22Rv1 (cell line): ENCODE measurements around the gene ZNF524.

Experiments
- H3K27ac ChIP-seq: fragments of 450-650 bp; 2 replicates; pipeline ENCODE4 v1.5.1; 2017
- CTCF ChIP-seq: fragments of 450-650 bp; IDR thresholded peaks from 2 replicates; pipeline ENCODE4 v1.5.1; 2017; ENCODE audit warnings: mild to moderate bottlenecking
- ZFX ChIP-seq: fragments of 450-650 bp; IDR thresholded peaks from 2 replicates; pipeline ENCODE4 v1.6.1; 2017; ENCODE audit warnings: antibody characterized with exemption, borderline replicate concordance

ZNF524 gene

DNA sequence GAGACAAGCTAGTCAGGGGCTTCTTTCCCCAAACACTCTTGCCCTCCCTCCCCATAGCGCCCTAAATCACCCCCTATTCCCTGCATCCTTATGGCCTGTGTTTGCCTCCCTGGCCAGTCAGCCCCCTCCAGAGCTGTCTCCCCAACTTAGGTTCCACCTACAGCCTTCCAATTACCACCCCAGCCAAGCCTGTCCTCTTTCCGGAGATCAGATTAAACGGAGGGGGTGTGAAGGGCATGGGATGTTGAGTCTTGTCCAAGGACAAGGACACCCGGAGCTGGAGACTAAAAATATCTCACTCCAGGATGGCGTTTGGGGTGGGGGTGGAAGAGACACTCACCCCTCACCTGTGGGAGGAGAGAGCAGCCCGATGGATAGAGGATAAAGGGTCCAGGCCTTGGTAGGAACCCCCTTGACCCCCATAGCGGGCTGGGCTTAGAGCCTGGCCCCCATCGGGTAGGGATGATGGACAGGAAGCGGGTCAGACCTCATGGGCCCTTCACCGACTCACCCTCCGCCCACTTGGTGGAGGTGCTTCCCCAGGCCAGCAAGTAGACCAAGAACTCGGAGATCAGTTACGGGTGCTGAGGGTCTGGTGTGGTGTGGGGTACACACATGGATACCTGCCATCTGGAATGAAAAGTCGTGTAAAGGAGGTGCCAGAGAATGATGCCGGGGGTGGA lies 11.4 kb downstream of the ZNF524 start:
- no peak overlapping the region for H3K27ac ChIP-seq
- TF ChIP-seq CTCF = no peak
- no peak for TF ChIP-seq ZFX

GRCh38 chr19:55611983-55612645 lies 12.0 kb downstream of the ZNF524 start:
- TF ChIP-seq ZFX = no peak
- no peak for TF ChIP-seq CTCF
- H3K27ac ChIP-seq = no peak overlapping the region

- TF ChIP-seq ZFX (no peak), CTCF (no peak)
Observed at GRCh38 chr19:55613396-55613795, 13.3 kb downstream of the ZNF524 start.

GRCh38 chr19:55613930-55614710 lies 14.0 kb downstream of the ZNF524 start:
- TF ChIP-seq ZFX (no peak), CTCF (no peak)
- H3K27ac ChIP-seq = no peak overlapping the region

More at GRCh38 chr19:55613396-55613795, 13.3 kb downstream of the ZNF524 start:
- no peak overlapping the region for H3K27ac ChIP-seq

DNA sequence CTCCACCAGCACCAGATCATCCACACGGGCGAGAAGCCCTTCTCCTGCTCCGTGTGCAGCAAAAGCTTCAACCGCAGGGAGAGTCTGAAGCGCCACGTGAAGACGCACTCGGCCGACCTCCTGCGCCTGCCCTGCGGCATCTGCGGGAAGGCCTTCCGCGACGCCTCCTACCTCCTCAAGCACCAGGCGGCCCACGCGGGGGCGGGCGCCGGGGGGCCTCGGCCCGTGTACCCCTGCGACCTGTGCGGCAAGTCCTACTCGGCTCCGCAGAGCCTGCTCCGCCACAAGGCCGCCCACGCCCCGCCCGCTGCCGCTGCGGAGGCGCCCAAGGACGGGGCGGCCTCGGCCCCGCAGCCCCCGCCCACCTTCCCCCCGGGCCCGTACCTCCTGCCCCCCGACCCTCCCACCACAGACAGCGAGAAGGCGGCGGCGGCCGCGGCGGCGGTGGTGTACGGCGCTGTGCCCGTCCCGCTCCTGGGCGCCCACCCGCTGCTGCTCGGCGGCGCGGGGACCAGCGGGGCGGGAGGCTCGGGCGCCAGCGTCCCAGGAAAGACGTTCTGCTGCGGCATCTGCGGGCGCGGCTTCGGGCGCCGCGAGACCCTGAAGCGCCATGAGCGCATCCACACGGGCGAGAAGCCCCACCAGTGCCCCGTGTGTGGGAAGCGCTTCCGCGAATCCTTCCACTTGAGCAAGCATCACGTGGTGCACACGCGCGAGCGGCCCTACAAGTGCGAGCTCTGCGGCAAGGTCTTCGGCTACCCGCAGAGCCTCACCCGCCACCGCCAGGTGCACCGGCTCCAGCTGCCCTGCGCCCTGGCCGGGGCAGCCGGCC lies 14.8 kb downstream of the ZNF524 start:
- no peak for TF ChIP-seq ZFX
- no peak for TF ChIP-seq CTCF
- no peak overlapping the region for H3K27ac ChIP-seq

GRCh38 chr19:55615543-55616394 lies 15.7 kb downstream of the ZNF524 start:
- no peak overlapping the region for H3K27ac ChIP-seq
- TF ChIP-seq CTCF (no peak), ZFX (no peak)
